NB4 (cell line): ENCODE measurements around the gene PGAP1.

Experiments
- CTCF ChIP-seq: IDR thresholded peaks from one replicate; pipeline ENCODE4 v1.5.1; 2012; ENCODE audit warnings: low read depth, low read length
- MAX ChIP-seq: IDR thresholded peaks from 2 replicates; pipeline ENCODE4 v1.6.1; 2011; ENCODE audit warnings: low read depth, low read length
- POLR2A ChIP-seq: IDR thresholded peaks from 2 replicates; pipeline ENCODE4 v1.6.1; 2011; ENCODE audit warnings: mild to moderate bottlenecking; ENCODE audit not compliant: insufficient read length; ENCODE audit errors: extremely low read depth

- TF ChIP-seq CTCF (no peak), POLR2A (no peak), MAX (no peak)
These were observed 26.5 kb downstream of the PGAP1 start for GRCh38 chr2:196899976-196900375.
